Neuronal stem cell (in vitro differentiated cells): Measurements from ENCODE around the gene CHN2.

Source experiments
- DNase-seq: peaks from one replicate; pipeline ENCODE4 v3.0.0-alpha.2; 2013; ENCODE audit warnings: low spot score
- H2AFZ ChIP-seq: one replicate; pipeline ENCODE4 v1.6.1; 2013; ENCODE audit warnings: mild to moderate bottlenecking, low read length, inconsistent platforms
- H2AK5ac ChIP-seq: 2 replicates; pipeline ENCODE4 v1.6.1; 2013; ENCODE audit warnings: low read depth, mild to moderate bottlenecking, inconsistent platforms, low read length, moderate library complexity, mixed read lengths
- H2BK120ac ChIP-seq: 2 replicates; pipeline ENCODE4 v1.6.1; 2013; ENCODE audit warnings: low read depth, mild to moderate bottlenecking, inconsistent platforms, low read length, moderate library complexity, mixed read lengths
- H2BK12ac ChIP-seq: one replicate; pipeline ENCODE4 v1.6.1; 2013; ENCODE audit warnings: low read length, inconsistent platforms
- H2BK15ac ChIP-seq: 2 replicates; pipeline ENCODE4 v1.6.1; 2013; ENCODE audit warnings: mild to moderate bottlenecking, low read length, inconsistent platforms, mixed read lengths
- H2BK5ac ChIP-seq: one replicate; pipeline ENCODE4 v1.6.1; 2013; ENCODE audit warnings: inconsistent platforms, mild to moderate bottlenecking, low read length, moderate library complexity
- H3K14ac ChIP-seq: one replicate; pipeline ENCODE4 v1.6.1; 2013; ENCODE audit warnings: low read length, inconsistent platforms
- H3K18ac ChIP-seq: 2 replicates; pipeline ENCODE4 v1.6.1; 2013; ENCODE audit warnings: low read length, inconsistent platforms
- H3K23ac ChIP-seq: 2 replicates; pipeline ENCODE4 v1.6.1; 2013; ENCODE audit warnings: low read depth, mild to moderate bottlenecking, mixed read lengths, low read length, inconsistent platforms; ENCODE audit not compliant: poor library complexity
- H3K27ac ChIP-seq: replicated peaks from 3 replicates; pipeline ENCODE4 v1.5.1; 2013; ENCODE audit warnings: low read length, inconsistent platforms
- H3K27me3 ChIP-seq, 3 experiments: 2 replicates each; pipeline ENCODE4 v1.6.1; 2013; ENCODE audit warnings: low read length in 3 of 3, mild to moderate bottlenecking in 2 of 3, inconsistent platforms in 1 of 3, low read depth in 1 of 3, mixed read lengths in 1 of 3, moderate library complexity in 1 of 3; ENCODE audit not compliant: control insufficient read depth in 3 of 3, insufficient read depth in 3 of 3
- H3K36me3 ChIP-seq, 2 donors: replicated peaks in 1 of 2; 2 replicates each; pipeline ENCODE4 v1.6.1; 2013; ENCODE audit warnings: low read length in 2 of 2; ENCODE audit not compliant: control insufficient read depth in 2 of 2, insufficient read depth in 2 of 2
- H3K4ac ChIP-seq: 2 replicates; pipeline ENCODE4 v1.6.1; 2013; ENCODE audit warnings: inconsistent platforms, mild to moderate bottlenecking, low read length, moderate library complexity
- H3K4me1 ChIP-seq, 2 donors: 1 replicate in 1 of 2; 2 replicates in 1 of 2; pipeline ENCODE4 v1.6.1; 2013; ENCODE audit warnings: low read length in 2 of 2, low read depth in 1 of 2; ENCODE audit not compliant: control insufficient read depth in 2 of 2, insufficient read depth in 1 of 2
- H3K4me2 ChIP-seq: one replicate; pipeline ENCODE4 v1.6.1; 2013; ENCODE audit warnings: mild to moderate bottlenecking, low read length, inconsistent platforms; ENCODE audit not compliant: insufficient read depth, poor library complexity, severe bottlenecking
- H3K4me3 ChIP-seq, 2 donors: 2 replicates each; pipeline ENCODE4 v1.5.1; 2013; ENCODE audit warnings: low read length in 2 of 2, mild to moderate bottlenecking in 2 of 2, inconsistent platforms in 1 of 2, moderate library complexity in 1 of 2
- H3K79me1 ChIP-seq: one replicate; pipeline ENCODE4 v1.6.1; 2013; ENCODE audit warnings: low read depth, mild to moderate bottlenecking, inconsistent platforms, low read length, moderate library complexity
- H3K9ac ChIP-seq: one replicate; pipeline ENCODE4 v1.6.1; 2013; ENCODE audit warnings: mild to moderate bottlenecking, low read depth, low read length, inconsistent platforms; ENCODE audit not compliant: poor library complexity
- H3K9me3 ChIP-seq, 2 donors: replicated peaks in 1 of 2; 2 replicates each; pipeline versions ENCODE3 to v1.6.1; 2013; ENCODE audit warnings: low read length in 2 of 2, mild to moderate bottlenecking in 2 of 2, inconsistent platforms in 1 of 2, low read depth in 1 of 2, mixed read lengths in 1 of 2, moderate library complexity in 1 of 2; ENCODE audit not compliant: control insufficient read depth in 2 of 2, insufficient read depth in 1 of 2
- H4K8ac ChIP-seq: one replicate; pipeline ENCODE4 v1.6.1; 2013; ENCODE audit warnings: low read depth, mild to moderate bottlenecking, inconsistent platforms, low read length, moderate library complexity
- H4K91ac ChIP-seq: one replicate; pipeline ENCODE4 v1.6.1; 2013; ENCODE audit warnings: low read length, low read depth, mild to moderate bottlenecking, inconsistent platforms; ENCODE audit not compliant: poor library complexity
- WGBS, 2 donors: extraction: QIAGEN DNeasy Blood & Tissue Kit; methylation state at CpG; one replicate each; pipeline ENCODE4 v1.1.7; 2013; ENCODE audit warnings: missing lambda C conversion rate in 2 of 2, mixed read lengths in 1 of 2; ENCODE audit not compliant: insufficient read length in 2 of 2, insufficient replicate concordance in 1 of 2; ENCODE audit errors: extremely low coverage in 2 of 2; 5-methylcytosine and 5-hydroxymethylcytosine counted together

Gene CHN2

GRCh38 chr7:29454899-29455451 is 260.4 kb downstream of the CHN2 start:
- H2AFZ ChIP-seq, result no peak overlapping the region
- no peak overlapping the region for H3K4me2 ChIP-seq
- H3K9ac ChIP-seq, result no peak overlapping the region
- peaks cover 12 to 14% of the 10 kb centered on the region in 2 donors for H3K4me1 ChIP-seq
- H4K91ac ChIP-seq, result no peak overlapping the region
- H3K14ac ChIP-seq, result no peak overlapping the region
- H4K8ac ChIP-seq, result no peak overlapping the region
- no peak overlapping the region for H3K23ac ChIP-seq
- no peak overlapping the region for H2BK12ac ChIP-seq
- no peak overlapping the region for H3K4ac ChIP-seq
- no peak overlapping the region for H3K27ac ChIP-seq
- no peaks in the 10 kb centered on the region for H3K9me3 ChIP-seq
- H2AK5ac ChIP-seq, result no peak overlapping the region
- no peaks in the 10 kb centered on the region for H3K36me3 ChIP-seq
- no CpG with 5 or more reads among the region's 5 CpGs for WGBS, 2 donors
- H3K18ac ChIP-seq, result no peak overlapping the region
- no peaks in the 10 kb centered on the region for H3K79me1 ChIP-seq
- H3K27me3 ChIP-seq, result peaks cover 0 to 60% (median 38%) of the 10 kb centered on the region in 3 experiments
- no peak overlapping the region for H2BK15ac ChIP-seq
- H2BK5ac ChIP-seq, result no peak overlapping the region
- no peak overlapping the region for H3K4me3 ChIP-seq
- H2BK120ac ChIP-seq, result no peak overlapping the region
- DNase-seq, result no peak

- Histone ChIP-seq H3K23ac (no peak overlapping the region), H3K4me3 (no peak overlapping the region), H2AK5ac (no peak overlapping the region), H3K14ac (no peak overlapping the region), H4K91ac (no peak overlapping the region), H2BK5ac (no peak overlapping the region), H3K4me2 (no peak overlapping the region), H3K79me1 (no peaks in the 10 kb centered on the region), H3K18ac (no peak overlapping the region), H2BK12ac (no peak overlapping the region), H2BK120ac (no peak overlapping the region), H3K9me3 (no peaks in the 10 kb centered on the region), H3K27me3 (peaks cover 0 to 63% (median 42%) of the 10 kb centered on the region in 3 experiments), H3K36me3 (no peaks in the 10 kb centered on the region), H3K4me1 (peaks cover 12 to 14% of the 10 kb centered on the region in 2 donors), H2BK15ac (no peak overlapping the region), H3K4ac (no peak overlapping the region), H3K27ac (no peak overlapping the region), H3K9ac (no peak overlapping the region), H4K8ac (no peak overlapping the region), H2AFZ (no peak overlapping the region)
- DNase-seq, result peak; percentile 55
- no CpG with 5 or more reads among the region's 7 CpGs for WGBS, 2 donors
These were observed 262.6 kb downstream of the CHN2 start for GRCh38 chr7:29457141-29457561.

DNA sequence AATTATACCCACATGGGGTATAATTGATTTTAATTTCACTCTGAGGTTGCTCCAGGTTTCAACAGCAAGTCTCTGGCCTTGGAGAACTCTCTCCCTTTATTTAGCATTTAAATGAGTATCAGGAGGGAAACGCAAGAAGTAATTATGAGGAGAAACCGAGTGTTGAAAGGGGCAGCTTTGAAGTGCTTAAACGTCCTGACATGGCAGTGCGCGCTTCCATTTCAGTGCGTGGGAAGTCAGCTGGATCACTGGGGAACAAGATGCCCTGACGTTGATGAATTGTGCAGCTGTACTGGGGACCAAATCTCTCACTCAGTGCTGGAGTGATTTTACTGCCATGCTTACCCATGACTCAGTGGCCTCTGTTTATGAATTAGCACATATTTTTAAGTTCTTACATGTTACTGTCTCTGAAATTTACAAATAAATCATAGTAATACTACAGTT is 263.0 kb downstream of the CHN2 start:
- Histone ChIP-seq H3K14ac (no peak overlapping the region), H3K4me1 (peaks cover 12 to 14% of the 10 kb centered on the region in 2 donors), H2AK5ac (no peak overlapping the region), H3K27me3 (peaks cover 0 to 61% (median 42%) of the 10 kb centered on the region in 3 experiments), H2AFZ (no peak overlapping the region), H3K36me3 (no peaks in the 10 kb centered on the region), H3K4me3 (no peak overlapping the region), H2BK15ac (no peak overlapping the region), H2BK120ac (no peak overlapping the region), H3K79me1 (no peaks in the 10 kb centered on the region), H3K9ac (no peak overlapping the region), H4K8ac (no peak overlapping the region), H3K4me2 (no peak overlapping the region), H3K9me3 (no peaks in the 10 kb centered on the region), H3K27ac (no peak overlapping the region), H2BK5ac (no peak overlapping the region), H3K4ac (no peak overlapping the region), H3K23ac (no peak overlapping the region), H3K18ac (no peak overlapping the region), H2BK12ac (no peak overlapping the region), H4K91ac (no peak overlapping the region)
- no CpG with 5 or more reads among the region's 7 CpGs for WGBS, 2 donors
- DNase-seq, result no peak

- no peak for DNase-seq
- Histone ChIP-seq H3K79me1 (no peaks in the 10 kb centered on the region), H3K4me3 (no peak overlapping the region), H3K9ac (no peak overlapping the region), H4K91ac (no peak overlapping the region), H3K9me3 (no peaks in the 10 kb centered on the region), H3K36me3 (no peaks in the 10 kb centered on the region), H3K27me3 (peaks cover 0 to 69% (median 40%) of the 10 kb centered on the region in 3 experiments), H3K27ac (no peak overlapping the region), H3K4me2 (no peak overlapping the region), H3K4me1 (peaks cover 12 to 14% of the 10 kb centered on the region in 2 donors), H2AK5ac (no peak overlapping the region), H3K4ac (no peak overlapping the region), H3K23ac (no peak overlapping the region), H2BK5ac (no peak overlapping the region), H2BK120ac (no peak overlapping the region), H2BK15ac (no peak overlapping the region), H2BK12ac (no peak overlapping the region), H2AFZ (no peak overlapping the region), H3K18ac (no peak overlapping the region), H4K8ac (no peak overlapping the region), H3K14ac (no peak overlapping the region)
- no CpG with 5 or more reads among the region's 7 CpGs for WGBS, 2 donors
These were observed 264.4 kb downstream of the CHN2 start for GRCh38 chr7:29458933-29459332.
